ENCODE measurements around the gene BDH1. TPM values are rescaled to one million over a fixed set of nuclear protein-coding genes. Genes with fewer than 3 reads are reported as not detected.
"Not testable (repeated sequence)": the region's sequence is repeated elsewhere in the genome, so short reads cannot be mapped to it uniquely, and the experiment has no call there.

Gene BDH1
- polyA plus RNA-seq, 1 experiment = 6.5 TPM

- ChIA-PET POLR2A (no interaction called here), CTCF (interaction anchor here (0.7 to 3.7 kb wide), 5 partner anchors 11 to 264 kb away, joined by 3 to 14 read pairs (median 3); partner anchors contain the start of gene DLG1)
- TF ChIP-seq, protein P1, sequence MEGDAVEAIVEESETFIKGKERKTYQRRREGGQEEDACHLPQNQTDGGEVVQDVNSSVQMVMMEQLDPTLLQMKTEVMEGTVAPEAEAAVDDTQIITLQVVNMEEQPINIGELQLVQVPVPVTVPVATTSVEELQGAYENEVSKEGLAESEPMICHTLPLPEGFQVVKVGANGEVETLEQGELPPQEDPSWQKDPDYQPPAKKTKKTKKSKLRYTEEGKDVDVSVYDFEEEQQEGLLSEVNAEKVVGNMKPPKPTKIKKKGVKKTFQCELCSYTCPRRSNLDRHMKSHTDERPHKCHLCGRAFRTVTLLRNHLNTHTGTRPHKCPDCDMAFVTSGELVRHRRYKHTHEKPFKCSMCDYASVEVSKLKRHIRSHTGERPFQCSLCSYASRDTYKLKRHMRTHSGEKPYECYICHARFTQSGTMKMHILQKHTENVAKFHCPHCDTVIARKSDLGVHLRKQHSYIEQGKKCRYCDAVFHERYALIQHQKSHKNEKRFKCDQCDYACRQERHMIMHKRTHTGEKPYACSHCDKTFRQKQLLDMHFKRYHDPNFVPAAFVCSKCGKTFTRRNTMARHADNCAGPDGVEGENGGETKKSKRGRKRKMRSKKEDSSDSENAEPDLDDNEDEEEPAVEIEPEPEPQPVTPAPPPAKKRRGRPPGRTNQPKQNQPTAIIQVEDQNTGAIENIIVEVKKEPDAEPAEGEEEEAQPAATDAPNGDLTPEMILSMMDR (IDR thresholded peaks at IDR 0.05; ENCODE audit: insufficient read depth, low read depth, low read length) = no peak
- no peak for DNase-seq (ENCODE audit: low read depth)
- Histone ChIP-seq H3K4me3 (ENCODE audit: low read depth, low read length) (no peak overlapping the region), H3K36me3 (ENCODE audit: control insufficient read depth, insufficient read depth, low read length) (no peaks in the 10 kb centered on the region), H3K27me3 (ENCODE audit: control insufficient read depth, insufficient read depth, low read length) (no peaks in the 10 kb centered on the region)
Observed at GRCh38 chr3:197521277-197522182, 34.2 kb downstream of the BDH1 start.

GRCh38 chr3:197520311-197521276 is 35.2 kb downstream of the BDH1 start:
- ChIA-PET POLR2A (no interaction called here), CTCF (interaction anchor here (0.7 to 3.7 kb wide), 5 partner anchors 10 to 263 kb away, joined by 3 to 14 read pairs (median 3); partner anchors contain the start of gene DLG1)
- Histone ChIP-seq H3K27me3 (ENCODE audit: control insufficient read depth, insufficient read depth, low read length) (no peaks in the 10 kb centered on the region), H3K36me3 (ENCODE audit: control insufficient read depth, insufficient read depth, low read length) (no peaks in the 10 kb centered on the region), H3K4me3 (ENCODE audit: low read depth, low read length) (no peak overlapping the region)
- no peak for DNase-seq (ENCODE audit: low read depth)
- TF ChIP-seq, protein P1 (IDR thresholded peaks at IDR 0.05; ENCODE audit: insufficient read depth, low read depth, low read length) = no peak

- ChIA-PET CTCF (interaction anchor here (0.9 kb wide), 1 partner anchor 15 kb away, joined by 3 read pairs; no protein-coding TSS in a partner anchor), POLR2A (no interaction called here)
- no peaks in the 10 kb centered on the region for H3K27me3 ChIP-seq (ENCODE audit: control insufficient read depth, insufficient read depth, low read length)
- no peak for DNase-seq (ENCODE audit: low read depth)
- TF ChIP-seq, protein P1 (IDR thresholded peaks at IDR 0.05; ENCODE audit: insufficient read depth, low read depth, low read length) = no peak
- H3K36me3 ChIP-seq (ENCODE audit: control insufficient read depth, insufficient read depth, low read length) = no peaks in the 10 kb centered on the region
- no peak overlapping the region for H3K4me3 ChIP-seq (ENCODE audit: low read depth, low read length)
Observed at GRCh38 chr3:197519801-197520211, 36.0 kb downstream of the BDH1 start.

- Histone ChIP-seq H3K4me3 (ENCODE audit: low read depth, low read length) (no peak overlapping the region), H3K36me3 (ENCODE audit: control insufficient read depth, insufficient read depth, low read length) (no peaks in the 10 kb centered on the region), H3K27me3 (ENCODE audit: control insufficient read depth, insufficient read depth, low read length) (no peaks in the 10 kb centered on the region)
- TF ChIP-seq, protein P1 (IDR thresholded peaks at IDR 0.05; ENCODE audit: insufficient read depth, low read depth, low read length) = no peak
- DNase-seq (ENCODE audit: low read depth) = no peak
- ChIA-PET POLR2A (no interaction called here), CTCF (interaction anchor here (0.9 kb wide), 1 partner anchor 14 kb away, joined by 3 read pairs; no protein-coding TSS in a partner anchor)
Observed at GRCh38 chr3:197518881-197519421, 36.8 kb downstream of the BDH1 start.

GRCh38 chr3:197517922-197518683 is 37.7 kb downstream of the BDH1 start:
- DNase-seq (ENCODE audit: low read depth); H3K4me3 ChIP-seq (ENCODE audit: low read depth, low read length); H3K36me3 ChIP-seq (ENCODE audit: control insufficient read depth, insufficient read depth, low read length); H3K27me3 ChIP-seq (ENCODE audit: control insufficient read depth, insufficient read depth, low read length); CTCF ChIA-PET; POLR2A ChIA-PET: not testable (repeated sequence)

DNA sequence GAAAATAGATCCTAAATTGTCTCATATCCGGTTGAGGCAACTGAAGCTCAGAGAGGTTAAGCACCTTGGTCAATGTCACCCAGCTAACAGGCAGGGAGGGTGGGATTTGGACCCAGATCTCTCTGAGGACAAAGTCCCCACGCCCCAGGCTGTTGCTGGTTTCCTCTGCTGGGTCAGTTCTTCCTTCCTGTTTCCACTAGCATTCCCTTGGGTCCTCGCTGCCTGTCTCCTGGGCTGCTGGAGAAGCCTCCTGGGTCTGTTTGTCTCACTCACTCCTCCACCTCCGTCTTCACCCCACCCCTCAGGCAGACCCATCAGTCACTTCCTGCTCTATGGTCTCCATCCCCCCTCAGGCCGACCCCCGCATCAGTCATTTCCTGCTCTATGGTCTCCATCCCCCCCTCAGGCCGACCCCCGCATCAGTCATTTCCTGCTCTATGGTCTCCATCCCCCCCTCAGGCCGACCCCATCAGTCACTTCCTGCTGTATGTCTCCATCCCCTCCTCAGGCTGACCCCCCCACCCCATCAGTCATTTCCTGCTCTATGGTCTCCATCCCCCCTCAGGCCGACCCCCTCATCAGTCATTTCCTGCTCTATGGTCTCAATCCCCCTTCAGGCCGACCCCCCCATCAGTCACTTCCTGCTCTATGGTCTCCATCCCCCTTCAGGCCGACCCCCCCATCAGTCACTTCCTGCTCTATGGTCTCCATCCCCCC is 38.7 kb downstream of the BDH1 start:
- CTCF ChIA-PET = interaction anchor here (0.7 to 1.1 kb wide), 3 partner anchors 10 to 516 kb away, joined by 3 to 6 read pairs (median 5); no protein-coding TSS in a partner anchor
- DNase-seq (ENCODE audit: low read depth); H3K36me3 ChIP-seq (ENCODE audit: control insufficient read depth, insufficient read depth, low read length); H3K27me3 ChIP-seq (ENCODE audit: control insufficient read depth, insufficient read depth, low read length); H3K4me3 ChIP-seq (ENCODE audit: low read depth, low read length); POLR2A ChIA-PET: not testable (repeated sequence)
